Keratinocyte (primary cell): ENCODE data around the gene CCDC8.
"Not testable (repeated sequence)": the region's sequence is repeated elsewhere in the genome, so short reads cannot be mapped to it uniquely, and the experiment has no call there.

Experiments used
- EZH2 ChIP-seq: IDR thresholded peaks from one replicate; pipeline ENCODE4 v1.6.1; 2012; ENCODE audit warnings: inconsistent platforms, mild to moderate bottlenecking, low read length, moderate library complexity
- TF ChIP-seq, protein P1 (sequence below), 3 experiments: IDR thresholded peaks in 1 of 3; conservative IDR thresholded peaks in 1 of 3; optimal IDR thresholded peaks in 1 of 3; 2 replicates in 2 of 3; 3 replicates in 1 of 3; pipeline versions ENCODE3 to v1.5.1; 2011; ENCODE audit warnings: low read length in 3 of 3, mild to moderate bottlenecking in 3 of 3, moderate library complexity in 2 of 3, control low read depth in 1 of 3, inconsistent platforms in 1 of 3; ENCODE audit not compliant: insufficient read depth in 2 of 3; ENCODE audit errors: extremely low read depth in 1 of 3

DNA sequence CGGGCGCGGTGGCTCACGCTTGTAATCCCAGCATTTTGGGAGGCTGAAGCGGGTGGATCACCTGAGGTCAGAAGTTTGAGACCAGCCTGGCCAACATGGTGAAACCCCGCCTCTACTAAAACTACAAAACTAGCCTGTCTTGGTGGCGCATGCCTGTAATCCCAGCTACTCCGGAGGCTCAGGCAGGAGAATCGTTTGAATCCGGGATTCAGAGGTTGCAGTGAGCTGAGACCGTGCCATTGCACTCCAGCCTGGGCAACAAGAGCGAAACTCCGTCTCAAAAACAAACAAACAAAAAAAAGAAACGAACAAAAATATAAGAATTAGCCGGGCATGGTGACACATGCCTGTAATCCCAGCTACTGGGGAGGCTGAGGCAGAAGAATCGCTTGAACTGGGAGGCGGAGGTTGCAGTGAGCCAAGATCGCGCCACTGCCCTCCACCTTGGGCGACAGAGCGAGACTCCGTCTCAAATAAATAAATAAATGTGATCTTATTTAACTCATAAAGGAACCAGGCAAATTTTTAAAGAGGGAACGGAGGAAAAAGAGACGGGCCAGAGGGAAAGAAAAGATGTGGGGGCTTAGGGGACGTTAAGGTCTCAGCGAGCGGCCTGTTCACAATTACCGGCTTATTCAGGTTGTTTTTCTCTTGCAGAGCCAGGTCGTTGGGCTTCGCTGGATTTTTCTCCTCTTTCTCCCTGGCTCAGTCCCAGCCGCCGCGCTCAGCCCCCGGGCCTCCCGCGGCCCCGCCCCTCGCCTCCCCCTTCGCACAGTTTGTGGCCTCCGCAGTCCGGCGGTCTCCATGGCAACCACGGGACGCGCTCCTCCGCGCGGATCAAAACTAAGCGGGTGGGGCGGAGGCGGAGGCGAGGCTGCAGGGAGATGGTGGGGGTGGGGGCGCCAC, 2.7 kb upstream of the CCDC8 start:
- TF ChIP-seq EZH2: not testable (repeated sequence)
- TF ChIP-seq, protein P1, sequence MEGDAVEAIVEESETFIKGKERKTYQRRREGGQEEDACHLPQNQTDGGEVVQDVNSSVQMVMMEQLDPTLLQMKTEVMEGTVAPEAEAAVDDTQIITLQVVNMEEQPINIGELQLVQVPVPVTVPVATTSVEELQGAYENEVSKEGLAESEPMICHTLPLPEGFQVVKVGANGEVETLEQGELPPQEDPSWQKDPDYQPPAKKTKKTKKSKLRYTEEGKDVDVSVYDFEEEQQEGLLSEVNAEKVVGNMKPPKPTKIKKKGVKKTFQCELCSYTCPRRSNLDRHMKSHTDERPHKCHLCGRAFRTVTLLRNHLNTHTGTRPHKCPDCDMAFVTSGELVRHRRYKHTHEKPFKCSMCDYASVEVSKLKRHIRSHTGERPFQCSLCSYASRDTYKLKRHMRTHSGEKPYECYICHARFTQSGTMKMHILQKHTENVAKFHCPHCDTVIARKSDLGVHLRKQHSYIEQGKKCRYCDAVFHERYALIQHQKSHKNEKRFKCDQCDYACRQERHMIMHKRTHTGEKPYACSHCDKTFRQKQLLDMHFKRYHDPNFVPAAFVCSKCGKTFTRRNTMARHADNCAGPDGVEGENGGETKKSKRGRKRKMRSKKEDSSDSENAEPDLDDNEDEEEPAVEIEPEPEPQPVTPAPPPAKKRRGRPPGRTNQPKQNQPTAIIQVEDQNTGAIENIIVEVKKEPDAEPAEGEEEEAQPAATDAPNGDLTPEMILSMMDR (optimal IDR thresholded peaks at IDR 0.05 in 1 of 3, IDR thresholded peaks at IDR 0.05 in 1 of 3, conservative IDR thresholded peaks at IDR 0.05 in 1 of 3; ENCODE audit: extremely low read depth in 1 of 3, insufficient read depth in 2 of 3, low read length in 3 of 3): not testable (repeated sequence)
